H1 (cell line): ENCODE data around the gene ARID3B. TPM values are rescaled to one million over a fixed set of nuclear protein-coding genes. Genes with fewer than 3 reads are reported as not detected.

Experiments used
- CTCF ChIA-PET: fragments of 300-600 bp; sonication (Branson Sonifier 250); formaldehyde crosslinking; loops from one replicate; lab custom pipeline; 2021; ENCODE audit not compliant: partially characterized antibody; lab: Charles Lee
- POLR2A ChIA-PET: fragments of 300-600 bp; sonication (Branson Sonifier 250); formaldehyde crosslinking; loops from one replicate; lab custom pipeline; 2021; ENCODE audit warnings: inconsistent platforms; ENCODE audit not compliant: partially characterized antibody; lab: Charles Lee
- DNase-seq, 2 experiments: peaks; one replicate each; pipeline versions ENCODE4 v3.0.0 to v3.0.0-alpha.2; 2010 to 2022; ENCODE audit warnings: low spot score in 2 of 2, low read depth in 1 of 2, mixed read lengths in 1 of 2
- FAIRE-seq: peaks from 2 replicates; lab custom pipeline; 2011; peaks lifted over from hg19 to GRCh38; lab: Jason Lieb, UNC
- H2AFZ ChIP-seq: 2 replicates; pipeline ENCODE4 v1.8.1; 2012; ENCODE audit warnings: low read length, inconsistent platforms
- H2AK5ac ChIP-seq: 2 replicates; pipeline ENCODE4 v1.6.1; 2013; ENCODE audit warnings: low read depth, low read length
- H2BK120ac ChIP-seq: replicated peaks from 2 replicates; pipeline ENCODE3; 2013; ENCODE audit warnings: low read depth, low read length, inconsistent platforms
- H2BK12ac ChIP-seq: 2 replicates; pipeline ENCODE4 v1.6.1; 2013; ENCODE audit warnings: low read depth, low read length
- H2BK15ac ChIP-seq: 2 replicates; pipeline ENCODE4 v1.6.1; 2013; ENCODE audit warnings: low read length
- H2BK20ac ChIP-seq: 2 replicates; pipeline ENCODE4 v1.6.1; 2013; ENCODE audit warnings: low read length
- H2BK5ac ChIP-seq: 2 replicates; pipeline ENCODE4 v1.6.1; 2013; ENCODE audit warnings: low read depth, low read length
- H3K14ac ChIP-seq: 2 replicates; pipeline ENCODE4 v1.6.1; 2013; ENCODE audit warnings: inconsistent platforms; ENCODE audit not compliant: insufficient read length
- H3K18ac ChIP-seq: 2 replicates; pipeline ENCODE4 v1.6.1; 2013; ENCODE audit warnings: low read length; ENCODE audit errors: extremely low read depth
- H3K23ac ChIP-seq: 2 replicates; pipeline ENCODE4 v1.6.1; 2013; ENCODE audit warnings: inconsistent platforms; ENCODE audit not compliant: insufficient read length
- H3K23me2 ChIP-seq: 2 replicates; pipeline ENCODE4 v1.6.1; 2013; ENCODE audit warnings: low read depth, low read length
- H3K27ac ChIP-seq: 2 replicates; pipeline ENCODE4 v1.6.1; 2011; ENCODE audit warnings: low read depth, low read length, inconsistent platforms
- H3K27me3 ChIP-seq, 4 experiments: replicated peaks in 1 of 4; 1 replicate in 1 of 4; 2 replicates in 3 of 4; pipeline versions ENCODE4 v1.6.1 to v1.8.1; 2011 to 2013; ENCODE audit warnings: low read length in 3 of 4, mild to moderate bottlenecking in 3 of 4, inconsistent platforms in 2 of 4, mixed read lengths in 2 of 4, moderate library complexity in 1 of 4; ENCODE audit not compliant: control insufficient read depth in 3 of 4, insufficient read depth in 3 of 4; ENCODE audit errors: extremely low read depth in 1 of 4
- H3K36me3 ChIP-seq, 4 experiments: 2 replicates each; pipeline versions ENCODE4 v1.6.1 to v1.8.1; 2011 to 2013; ENCODE audit warnings: mild to moderate bottlenecking in 4 of 4, low read length in 3 of 4, moderate library complexity in 2 of 4, control low read depth in 1 of 4, inconsistent platforms in 1 of 4; ENCODE audit not compliant: insufficient read depth in 4 of 4, control insufficient read depth in 2 of 4
- H3K4ac ChIP-seq: replicated peaks from 2 replicates; pipeline ENCODE3; 2013; ENCODE audit warnings: low read length, low read depth, mixed read lengths, inconsistent platforms; ENCODE audit not compliant: insufficient read length
- H3K4me1 ChIP-seq, 4 experiments: replicated peaks in 1 of 4; 1 replicate in 1 of 4; 2 replicates in 3 of 4; pipeline versions ENCODE4 v1.6.1 to v1.8.1; 2011 to 2013; ENCODE audit warnings: low read length in 3 of 4, inconsistent platforms in 2 of 4, mixed read lengths in 1 of 4; ENCODE audit not compliant: insufficient read depth in 4 of 4, control insufficient read depth in 3 of 4
- H3K4me2 ChIP-seq, 2 experiments: 2 replicates each; pipeline versions ENCODE4 v1.6.1 to v1.8.1; 2011 to 2013; ENCODE audit warnings: low read depth in 2 of 2, low read length in 2 of 2, control low read depth in 1 of 2, inconsistent platforms in 1 of 2, mild to moderate bottlenecking in 1 of 2; ENCODE audit not compliant: insufficient read depth in 1 of 2
- H3K4me3 ChIP-seq, 4 experiments: fragments of 200-600, 300-600 bp in 1 of 4; sonication (generic), shearing (Covaris generic), sonication (Bioruptor Twin) in 1 of 4; 2 replicates each; pipeline versions ENCODE4 v1.5.1 to v1.8.1; 2011 to 2016; ENCODE audit warnings: low read length in 4 of 4, low read depth in 3 of 4, control low read depth in 2 of 4, inconsistent platforms in 2 of 4, mild to moderate bottlenecking in 2 of 4, mixed read lengths in 1 of 4, moderate library complexity in 1 of 4; ENCODE audit not compliant: insufficient read depth in 2 of 4; ENCODE audit errors: extremely low read depth in 1 of 4
- H3K56ac ChIP-seq: replicated peaks from 2 replicates; pipeline ENCODE3; 2013; ENCODE audit warnings: low read depth, mild to moderate bottlenecking, mixed read lengths, low read length, inconsistent platforms; ENCODE audit not compliant: insufficient read length
- H3K79me1 ChIP-seq: 2 replicates; pipeline ENCODE4 v1.6.1; 2013; ENCODE audit warnings: low read depth, low read length, control low read depth
- H3K79me2 ChIP-seq, 2 experiments: 2 replicates each; pipeline versions ENCODE4 v1.6.1 to v1.8.1; 2012 to 2013; ENCODE audit warnings: low read length in 2 of 2, mild to moderate bottlenecking in 2 of 2, inconsistent platforms in 1 of 2; ENCODE audit not compliant: insufficient read depth in 2 of 2, control insufficient read depth in 1 of 2
- H3K9ac ChIP-seq, 4 experiments: replicated peaks in 1 of 4; 1 replicate in 1 of 4; 2 replicates in 3 of 4; pipeline versions ENCODE4 v1.6.1 to v1.8.1; 2011 to 2013; ENCODE audit warnings: low read depth in 3 of 4, low read length in 3 of 4, control low read depth in 2 of 4, mild to moderate bottlenecking in 2 of 4, moderate library complexity in 2 of 4, inconsistent platforms in 1 of 4; ENCODE audit errors: extremely low read depth in 1 of 4
- H3K9me3 ChIP-seq, 2 experiments: 2 replicates each; pipeline versions ENCODE4 v1.6.1 to v1.8.1; 2012 to 2013; ENCODE audit warnings: mild to moderate bottlenecking in 2 of 2, moderate library complexity in 2 of 2, control low read depth in 1 of 2, inconsistent platforms in 1 of 2, low read depth in 1 of 2, low read length in 1 of 2, mixed read lengths in 1 of 2; ENCODE audit not compliant: insufficient read depth in 2 of 2
- H4K20me1 ChIP-seq, 2 experiments: replicated peaks in 1 of 2; 2 replicates each; pipeline versions ENCODE3 to v1.8.1; 2011 to 2013; ENCODE audit warnings: inconsistent platforms in 2 of 2, low read length in 2 of 2, mild to moderate bottlenecking in 1 of 2; ENCODE audit not compliant: insufficient read depth in 2 of 2, control insufficient read depth in 1 of 2
- H4K5ac ChIP-seq: 2 replicates; pipeline ENCODE4 v1.6.1; 2013; ENCODE audit warnings: low read length, low read depth, mixed read lengths, inconsistent platforms; ENCODE audit not compliant: insufficient read length
- H4K8ac ChIP-seq: 2 replicates; pipeline ENCODE4 v1.8.0; 2013; ENCODE audit warnings: mild to moderate bottlenecking, moderate library complexity, low read length, inconsistent platforms; ENCODE audit not compliant: insufficient read depth; ENCODE audit errors: extremely low read depth
- H4K91ac ChIP-seq: replicated peaks from 2 replicates; pipeline ENCODE3; 2013; ENCODE audit warnings: low read length, mixed read lengths, inconsistent platforms; ENCODE audit not compliant: insufficient read length
- JUND ChIP-seq: IDR thresholded peaks from 2 replicates; pipeline ENCODE4 v1.6.1; 2011; ENCODE audit warnings: mild to moderate bottlenecking, improper control_type of control experiment, low read length
- KDM1A ChIP-seq: fragments of 200-600, 300-600 bp; sonication (generic); IDR thresholded peaks from 2 replicates; pipeline ENCODE4 v1.7.1; 2016; ENCODE audit warnings: mild to moderate bottlenecking, low read length, borderline replicate concordance
- RNF2 ChIP-seq: fragments of 200-900, 300-1000 bp; sonication (generic); IDR thresholded peaks from 2 replicates; pipeline ENCODE4 v1.7.1; 2016; ENCODE audit warnings: borderline replicate concordance, low read depth, mild to moderate bottlenecking, antibody characterized with exemption, low read length; ENCODE audit not compliant: poor library complexity, severe bottlenecking; ENCODE audit errors: missing control alignments
- SAP30 ChIP-seq: fragments of 300-600 bp; sonication (generic); IDR thresholded peaks from 2 replicates; pipeline ENCODE4 v1.7.1; 2012; ENCODE audit warnings: low read length, moderate library complexity, mild to moderate bottlenecking, inconsistent platforms; ENCODE audit not compliant: insufficient read depth, insufficient replicate concordance
- TAF7 ChIP-seq: optimal IDR thresholded peaks from 2 replicates; pipeline ENCODE3; 2011; ENCODE audit warnings: low read depth, mild to moderate bottlenecking, inconsistent platforms, low read length, moderate library complexity, borderline replicate concordance
- WGBS, 2 experiments: shearing (Covaris generic) in 1 of 2; methylation state at CpG; one replicate each; pipeline versions ENCODE4 v1.1.6 to v1.1.7; 2013 to 2015; ENCODE audit warnings: low lambda C conversion rate in 2 of 2, mixed read lengths in 2 of 2, inconsistent platforms in 1 of 2, low coverage in 1 of 2, missing lambda C conversion rate in 1 of 2; ENCODE audit not compliant: insufficient replicate concordance in 2 of 2, insufficient coverage in 1 of 2, insufficient read length in 1 of 2; ENCODE audit errors: extremely low coverage in 1 of 2, missing lambda C conversion rate in 1 of 2; 5-methylcytosine and 5-hydroxymethylcytosine counted together
- polyA plus RNA-seq, 7 experiments: library from polyadenylated mRNA; depleted of rRNA in 3 of 7; stranded (reverse) in 5 of 7; unstranded in 2 of 7; fragments of >200 nt in 5 of 7; fragments of 200-250 nt in 2 of 7; gene quantifications; 1 replicate in 5 of 7; 2 replicates in 1 of 7; 4 replicates in 1 of 7; pipeline versions ENCODE4 v1.2.1 to v1.2.3, GENCODE V29; 2011 to 2013; ENCODE audit warnings: missing spikeins in 2 of 7, mixed read lengths in 2 of 7
- total RNA-seq: library from RNA; stranded (reverse); fragmentation: NEBNext Ultra II Directional; extraction: Animal tissue kit (Norgen Biotek cat#: 25700); gene quantifications from 2 replicates; pipeline ENCODE4 v1.2.1, GENCODE V29; 2021

ARID3B gene
- total and polyA plus RNA-seq, 2 of the 8 experiments (the other 6 are each of a cell fraction or from before 2014, with no cell fraction given), result 81.0 to 115 TPM

- Histone ChIP-seq H2AK5ac (no peak overlapping the region), H2BK120ac (no peak overlapping the region), H2BK20ac (no peak overlapping the region), H4K8ac (no peak overlapping the region), H3K36me3 (peaks cover 16 to 51% (median 34%) of the 10 kb centered on the region in 4 experiments), H3K79me2 (peaks cover 4 to 59% of the 10 kb centered on the region in 2 experiments; a peak in 3 of 4 replicates), H3K9ac (no peak overlapping the region)
- POLR2A ChIA-PET, result interaction anchor here (0.8 to 1.9 kb wide), 4 partner anchors 9 to 29 kb away, joined by 3 to 6 read pairs (median 4); partner anchors contain the start of gene ARID3B
- TF ChIP-seq SAP30, result no peak
- TF ChIP-seq RNF2, result no peak
- no peak for TF ChIP-seq JUND
- TF ChIP-seq KDM1A, result no peak
- TF ChIP-seq TAF7, result no peak
- TF ChIP-seq, all 59 proteins: peak for 0
- Histone ChIP-seq H3K4ac (no peak overlapping the region), H3K4me2 (no peak overlapping the region), H3K56ac (no peak overlapping the region), H3K9me3 (no peaks in the 10 kb centered on the region), H3K27ac (no peak overlapping the region), H3K79me1 (peaks cover 15% of the 10 kb centered on the region), H2BK15ac (no peak overlapping the region), H3K4me3 (no peak overlapping the region), H3K14ac (no peak overlapping the region), H4K5ac (no peak overlapping the region), H3K27me3 (no peaks in the 10 kb centered on the region), H4K20me1 (peaks cover 6 to 19% of the 10 kb centered on the region in 2 experiments), H3K23me2 (no peaks in the 10 kb centered on the region), H2BK5ac (no peak overlapping the region), H3K4me1 (no peaks in the 10 kb centered on the region), H4K91ac (no peak overlapping the region), H2AFZ (no peak overlapping the region), H3K23ac (no peak overlapping the region), H2BK12ac (no peak overlapping the region), H3K18ac (no peak overlapping the region)
- FAIRE-seq (no peak), DNase-seq (no peak)
- WGBS, 2 experiments, result 95% methylated on average over 4 of the region's 4 CpGs; no CpG with 5 or more reads in 1 of the 2 experiments
- CTCF ChIA-PET, result interaction anchor here (1.1 to 1.8 kb wide), 3 partner anchors 24 to 208 kb away, joined by 3 to 7 read pairs (median 3); no protein-coding TSS in a partner anchor
Observed at GRCh38 chr15:74569731-74570070, 28.7 kb downstream of the ARID3B start.
